K562 (cell line): ENCODE results near the gene ACADL. TPM values are rescaled to one million over a fixed set of nuclear protein-coding genes. Genes with fewer than 3 reads are reported as not detected.
A peak's percentile ranks its signal among the peaks of the same experiment; 100 is the strongest.

Experiments used
- ATAC-seq: fragments of 200-7000 bp; cut with Tn5 transposase; 3 replicates; pipeline ENCODE4 v1.9.1; 2020; ENCODE audit warnings: moderate library complexity
- BruUV-seq: library from RNA; stranded (reverse); fragments of 400-500 nt; replicated peaks from 2 replicates; lab custom pipeline; 2021; lab: Mats Ljungman, UMichigan
- CTCF ChIA-PET: fragments of 300-600 bp; formaldehyde crosslinking; extraction: SDS; loops from one replicate; lab custom pipeline; 2021; ENCODE audit warnings: low intra/inter-chr PET ratio; lab: Yijun Ruan, JAX
- POLR2A ChIA-PET: fragments of 300-600, 350-650 bp; sonication (Branson Sonifier 250); formaldehyde crosslinking; extraction: SDS; loops from one replicate; lab custom pipeline; 2021; ENCODE audit warnings: antibody characterized with exemption, inconsistent platforms; lab: Yijun Ruan, JAX
- DNase-seq, 4 experiments: peaks; one replicate each; pipeline versions ENCODE4 v3.0.0 to v3.0.0-alpha.2; 2011 to 2018; ENCODE audit warnings: low spot score in 3 of 4, mixed read lengths in 3 of 4; ENCODE audit errors: extremely low read depth in 1 of 4
- FAIRE-seq: peaks from 2 replicates; lab custom pipeline; 2011; peaks lifted over from hg19 to GRCh38; lab: Jason Lieb, UNC
- H2AFZ ChIP-seq: 2 replicates; pipeline ENCODE4 v1.6.0; 2011; ENCODE audit warnings: low read depth, low read length, control low read depth, inconsistent platforms
- H3K27ac ChIP-seq: fragments of 200-600 bp; 3 replicates; pipeline ENCODE4 v1.8.0; 2011; ENCODE audit warnings: low read depth, mild to moderate bottlenecking, control low read depth, inconsistent platforms, low read length, moderate library complexity, mixed read lengths; ENCODE audit errors: extremely low read depth
- H3K27me3 ChIP-seq, 2 experiments: fragments of 300-600 bp in 1 of 2; 2 replicates in 1 of 2; 3 replicates in 1 of 2; pipeline versions ENCODE4 v1.6.0 to v1.8.0; 2011; ENCODE audit warnings: inconsistent platforms in 2 of 2, low read length in 2 of 2, mild to moderate bottlenecking in 1 of 2, mixed read lengths in 1 of 2, moderate library complexity in 1 of 2; ENCODE audit not compliant: control insufficient read depth in 2 of 2, insufficient read depth in 2 of 2
- H3K36me3 ChIP-seq: fragments of 300-600 bp; 3 replicates; pipeline ENCODE4 v1.8.0; 2011; ENCODE audit warnings: mild to moderate bottlenecking, low read length, inconsistent platforms; ENCODE audit not compliant: control insufficient read depth, insufficient read depth
- H3K4me1 ChIP-seq, 2 experiments: fragments of 200-600 bp in 1 of 2; replicated peaks in 1 of 2; 2 replicates in 1 of 2; 3 replicates in 1 of 2; pipeline versions ENCODE4 v1.5.1 to v1.8.0; 2011; ENCODE audit warnings: inconsistent platforms in 2 of 2, low read length in 2 of 2, mild to moderate bottlenecking in 1 of 2, mixed read lengths in 1 of 2, moderate library complexity in 1 of 2; ENCODE audit not compliant: control insufficient read depth in 2 of 2, insufficient read depth in 2 of 2
- H3K4me2 ChIP-seq: 2 replicates; pipeline ENCODE4 v1.6.1; 2011; ENCODE audit warnings: low read length, control low read depth, inconsistent platforms, mixed read lengths; ENCODE audit not compliant: insufficient read depth
- H3K4me3 ChIP-seq: fragments of 200-600 bp; sonication (generic), shearing (Covaris generic); 2 replicates; pipeline ENCODE4 v1.5.1; 2016; ENCODE audit warnings: control low read depth, inconsistent platforms
- H3K79me2 ChIP-seq: fragments of 200-600 bp; 3 replicates; pipeline ENCODE4 v1.8.0; 2011; ENCODE audit warnings: low read length, inconsistent platforms; ENCODE audit not compliant: control insufficient read depth, insufficient read depth
- H3K9ac ChIP-seq, 2 experiments: 2 replicates each; pipeline versions ENCODE4 v1.6.0 to v1.6.1; 2011; ENCODE audit warnings: low read depth in 2 of 2, low read length in 2 of 2, control low read depth in 1 of 2, inconsistent platforms in 1 of 2, mild to moderate bottlenecking in 1 of 2, mixed read lengths in 1 of 2; ENCODE audit not compliant: insufficient read depth in 1 of 2
- H3K9me1 ChIP-seq: one replicate; pipeline ENCODE4 v1.6.0; 2011; ENCODE audit warnings: inconsistent platforms, mild to moderate bottlenecking, low read length, moderate library complexity; ENCODE audit not compliant: control insufficient read depth, insufficient read depth
- H3K9me3 ChIP-seq: replicated peaks from 2 replicates; pipeline ENCODE4 v1.5.1; 2011; ENCODE audit warnings: low read depth, low read length, inconsistent platforms; ENCODE audit not compliant: control insufficient read depth, insufficient read depth
- H4K20me1 ChIP-seq: replicated peaks from 2 replicates; pipeline ENCODE4 v1.6.1; 2011; ENCODE audit warnings: low read length, inconsistent platforms, mixed read lengths; ENCODE audit not compliant: control insufficient read depth, insufficient read depth
- CBX2 ChIP-seq: fragments of 200-600 bp; sonication (generic); IDR thresholded peaks from one replicate; pipeline ENCODE4 v1.6.1; 2012; ENCODE audit warnings: mild to moderate bottlenecking, low read length, inconsistent platforms; ENCODE audit not compliant: insufficient read depth, poor library complexity, severe bottlenecking
- CHCHD3 ChIP-seq: fragments of 250-450 bp; sonication (Bioruptor Pico); IDR thresholded peaks from 2 replicates; pipeline ENCODE4 v2.1.2; 2022; ENCODE audit warnings: mild to moderate bottlenecking
- COPS2 ChIP-seq: fragments of 450-650 bp; conservative IDR thresholded peaks from 2 replicates; pipeline ENCODE4 v1.6.1; 2016; ENCODE audit warnings: mild to moderate bottlenecking, moderate library complexity
- FOXO4 ChIP-seq: fragments of 450-650 bp; formaldehyde crosslinking; IDR thresholded peaks from 2 replicates; pipeline ENCODE4 v1.4.0; 2020; ENCODE audit warnings: mild to moderate bottlenecking, moderate library complexity
- HIVEP1 ChIP-seq: fragments of 250-450 bp; sonication (Bioruptor Pico); IDR thresholded peaks from 2 replicates; pipeline ENCODE4 v1.4.0; 2020; ENCODE audit warnings: mild to moderate bottlenecking
- HLTF ChIP-seq: fragments of 450-650 bp; IDR thresholded peaks from 2 replicates; pipeline ENCODE4 v1.6.1; 2016
- KAT2B ChIP-seq: IDR thresholded peaks from one replicate; pipeline ENCODE4 v1.6.1; 2012; ENCODE audit warnings: low read depth, mild to moderate bottlenecking, control low read depth, inconsistent platforms, low read length, moderate library complexity
- MAFF ChIP-seq: IDR thresholded peaks from 2 replicates; pipeline ENCODE4 v1.6.1; 2012; ENCODE audit warnings: low read length, improper control_type of control experiment
- MBD1 ChIP-seq: fragments of 250-450 bp; sonication (Bioruptor Pico); IDR thresholded peaks from 2 replicates; pipeline ENCODE4 v1.8.0; 2022; ENCODE audit warnings: inconsistent platforms
- MEF2A ChIP-seq: IDR thresholded peaks from 2 replicates; pipeline ENCODE4 v1.6.1; 2011; ENCODE audit warnings: low read depth, mild to moderate bottlenecking, low read length, moderate library complexity; ENCODE audit not compliant: control insufficient read depth
- RBM39 ChIP-seq: fragments of 200-400 bp; formaldehyde crosslinking; optimal IDR thresholded peaks from 2 replicates; pipeline ENCODE3; 2018; ENCODE audit warnings: low read depth, low read length
- SIN3A ChIP-seq, 2 experiments: fragments of 150-350 bp in 1 of 2; IDR thresholded peaks; 2 replicates each; pipeline ENCODE4 v1.6.1; 2011 to 2016; ENCODE audit warnings: borderline replicate concordance in 2 of 2, low read depth in 2 of 2, low read length in 2 of 2, mild to moderate bottlenecking in 2 of 2, moderate library complexity in 2 of 2; ENCODE audit not compliant: control insufficient read depth in 1 of 2
- ZNF830 ChIP-seq: fragments of 250-450 bp; sonication (Bioruptor Pico); IDR thresholded peaks from 2 replicates; pipeline ENCODE4 v1.5.0; 2021; ENCODE audit warnings: mild to moderate bottlenecking
- WGBS: fragments of 100-300 bp; shearing (Covaris generic); methylation state at CpG from one replicate; pipeline ENCODE4 v1.1.6; 2016; ENCODE audit warnings: low coverage, mixed read lengths; ENCODE audit not compliant: insufficient coverage; ENCODE audit errors: missing lambda C conversion rate; 5-methylcytosine and 5-hydroxymethylcytosine counted together
- in situ Hi-C: fragments of 300-500 bp; cut with MboI; formaldehyde crosslinking; loops from 4 replicates; pipeline ENCODE4 v1.15.0; 2018; ENCODE audit warnings: inconsistent platforms, mixed read lengths
- intact Hi-C: fragments of 100-400 bp; cut with micrococcal nuclease; formaldehyde crosslinking; loops from 2 replicates; pipeline ENCODE4 v1.14.2; 2022
- polyA plus RNA-seq, 8 experiments: library from polyadenylated mRNA; depleted of rRNA in 4 of 8; stranded (reverse) in 5 of 8; unstranded in 3 of 8; fragments of >200 nt; fragmentation: Nextera tagmentation in 2 of 8; fragmentation: Illumina TruSeq in 1 of 8; extraction: Ambion mirVana in 2 of 8; extraction: Trizol in 1 of 8; gene quantifications; 2 replicates each; pipeline versions ENCODE4 v1.2.1 to v1.2.3, GENCODE V29; 2011 to 2014; ENCODE audit warnings: inconsistent platforms in 1 of 8, missing spikeins in 1 of 8
- total RNA-seq, 7 experiments: library from RNA; depleted of rRNA in 6 of 7; stranded (reverse); fragments of >200 nt in 6 of 7; fragmentation: Illumina TruSeq in 2 of 7; extraction: Trizol in 2 of 7; gene quantifications; 2 replicates each; pipeline versions ENCODE4 v1.2.1 to v1.2.3, GENCODE V29; 2011 to 2021; ENCODE audit warnings: low replicate concordance in 1 of 7

Gene ACADL
- total and polyA plus RNA-seq, 9 of the 15 experiments (the other 6 are each of a cell fraction or from before 2014, with no cell fraction given), result 0.07 TPM; not detected in 8

- Histone ChIP-seq H3K79me2 (peaks cover 19% of the 10 kb centered on the region; the same call in 2 of the 3 replicates), H3K27me3 (no peaks in the 10 kb centered on the region), H3K27ac (no peak overlapping the region), H3K36me3 (no peaks in the 10 kb centered on the region), H3K9me1 (no peaks in the 10 kb centered on the region), H3K4me3 (no peak overlapping the region), H3K9ac (no peak overlapping the region), H3K9me3 (no peaks in the 10 kb centered on the region), H4K20me1 (no peaks in the 10 kb centered on the region), H3K4me1 (no peaks in the 10 kb centered on the region), H2AFZ (no peak overlapping the region), H3K4me2 (no peak overlapping the region)
- no TSS peak for BruUV-seq
- 0% methylated on average over 1 of the region's 1 CpG for WGBS
- no peak for DNase-seq
- intact Hi-C loops (no loop called here), in situ Hi-C loops (no loop called here)
- POLR2A ChIA-PET, result no interaction called here
- no peak for FAIRE-seq
- TF ChIP-seq MEF2A (no peak), COPS2 (no peak), HLTF (no peak), KAT2B (no peak), HIVEP1 (CRISPR knock-in tag) (no peak)
- ATAC-seq, result no peak
- CTCF ChIA-PET, result no interaction called here
Measured at GRCh38 chr2:210167227-210167626, 58.0 kb downstream of the ACADL start.

- H3K4me3 ChIP-seq, result no peak overlapping the region
- no peaks in the 10 kb centered on the region for H3K9me3 ChIP-seq
- ChIA-PET CTCF (no interaction called here), POLR2A (interaction anchor here (0.7 kb wide), 1 partner anchor 54 kb away, joined by 4 read pairs; no protein-coding TSS in a partner anchor)
- ATAC-seq, result no peak
- no peaks in the 10 kb centered on the region for H3K9me1 ChIP-seq
- H3K27me3 ChIP-seq, result no peaks in the 10 kb centered on the region
- H4K20me1 ChIP-seq, result no peaks in the 10 kb centered on the region
- peaks cover 5% of the 10 kb centered on the region; the same call in 2 of the 3 replicates for H3K79me2 ChIP-seq
- no peak for DNase-seq
- in situ Hi-C loops (no loop called here), intact Hi-C loops (no loop called here)
- no TSS peak for BruUV-seq
- 7% methylated on average over 6 of the region's 6 CpGs for WGBS
- H3K9ac ChIP-seq, result no peak overlapping the region
- no peaks in the 10 kb centered on the region for H3K4me1 ChIP-seq
- no peak for TF ChIP-seq RBM39
- TF ChIP-seq CHCHD3, result no peak
- TF ChIP-seq MBD1, result no peak
- TF ChIP-seq SIN3A (IDR thresholded peaks at IDR 0.05; ENCODE audit: borderline replicate concordance in 2 of 2, control insufficient read depth in 1 of 2, low read depth in 2 of 2, low read length in 2 of 2), result no peak
- no peak for TF ChIP-seq FOXO4 (CRISPR knock-in tag)
- TF ChIP-seq MAFF, result no peak
- no peak for TF ChIP-seq ZNF830 (CRISPR knock-in tag)
- TF ChIP-seq CBX2, result no peak
- H2AFZ ChIP-seq, result no peak overlapping the region
- no peak overlapping the region for H3K4me2 ChIP-seq
- peak overlapping the region; percentile 19; the same call in 1 of the 3 replicates for H3K27ac ChIP-seq
- no peaks in the 10 kb centered on the region for H3K36me3 ChIP-seq
- no peak for FAIRE-seq
Measured at GRCh38 chr2:210162466-210163124, 62.7 kb downstream of the ACADL start.
